ENCODE measurements around the gene TMEM88. TPM values are rescaled to one million over a fixed set of nuclear protein-coding genes. Genes with fewer than 3 reads are reported as not detected.

TMEM88 gene
- total and polyA plus RNA-seq, 2 of the 13 experiments (the other 11 are each of a cell fraction or from before 2014, with no cell fraction given) = 0.31 to 0.66 TPM

GRCh38 chr17:7841915-7842379, 12.9 kb upstream of the TMEM88 start (continued):
- TF ChIP-seq NFAT5 (CRISPR knock-in tag; IDR thresholded peaks at IDR 0.05) = no peak
- no peak for TF ChIP-seq RFX3 (CRISPR knock-in tag; IDR thresholded peaks at IDR 0.05)
- peak; percentile 48; the same call in 1 of the 2 replicates for TF ChIP-seq HOXA5 (CRISPR knock-in tag; IDR thresholded peaks at IDR 0.05)
- no peak for TF ChIP-seq ZNF234 (CRISPR knock-in tag; conservative IDR thresholded peaks at IDR 0.05)
- TF ChIP-seq ZBTB7B (CRISPR knock-in tag; IDR thresholded peaks at IDR 0.05) = 0 out of 2 replicates have a peak, but pooled peaks have one; percentile 25
- no peak for TF ChIP-seq MXD3 (CRISPR knock-in tag; IDR thresholded peaks at IDR 0.05)
- TF ChIP-seq HMG20B (CRISPR knock-in tag; conservative IDR thresholded peaks at IDR 0.05) = no peak
- TF ChIP-seq TCF12 (IDR thresholded peaks at IDR 0.05) = no peak
- no peak for TF ChIP-seq TCF12 (CRISPR knock-in tag; IDR thresholded peaks at IDR 0.05)
- no peak for TF ChIP-seq ZNF781 (CRISPR knock-in tag; IDR thresholded peaks at IDR 0.05; ENCODE audit: borderline replicate concordance, not compliant biosample characterization)
- no peak for TF ChIP-seq ZBTB40 (IDR thresholded peaks at IDR 0.05)
- 0 out of 2 replicates have a peak, but pooled peaks have one; percentile 36 for TF ChIP-seq ZBTB40 (CRISPR knock-in tag; IDR thresholded peaks at IDR 0.05)
- no peak for TF ChIP-seq RAD21 (CRISPR knock-in tag; IDR thresholded peaks at IDR 0.05)
- TF ChIP-seq MAFK (conservative IDR thresholded peaks at IDR 0.05 in 1 of 2, IDR thresholded peaks at IDR 0.05 in 1 of 2; ENCODE audit: low read length in 2 of 2) = no peak
- TF ChIP-seq ZNF563 (CRISPR knock-in tag; IDR thresholded peaks at IDR 0.05) = no peak; the same call in 1 of the 2 replicates

Measured in HepG2 (cell line).